Panc1 (cell line): ENCODE data around the gene CEL. TPM values are rescaled to one million over a fixed set of nuclear protein-coding genes. Genes with fewer than 3 reads are reported as not detected.

Experiments
- ATAC-seq: fragments of 200-7000 bp; cut with Tn5 transposase; 2 replicates; pipeline ENCODE4 v1.9.1; 2020; ENCODE audit warnings: mild to moderate bottlenecking, moderate library complexity
- BruUV-seq: library from RNA; stranded (reverse); fragments of 400-500 nt; replicated peaks from 2 replicates; lab custom pipeline; 2021; lab: Mats Ljungman, UMichigan
- CTCF ChIA-PET: fragments of 300-600 bp; sonication (Branson Sonifier 250); formaldehyde crosslinking; loops from one replicate; lab custom pipeline; 2022; ENCODE audit warnings: antibody characterized with exemption; lab: Charles Lee
- POLR2A ChIA-PET: fragments of 300-600 bp; sonication (Branson Sonifier 250); formaldehyde crosslinking; loops from one replicate; lab custom pipeline; 2022; ENCODE audit warnings: antibody characterized with exemption; lab: Charles Lee
- DNase-seq: peaks from one replicate; pipeline ENCODE4 v3.0.0-alpha.2; 2010; ENCODE audit warnings: low read depth, low spot score
- H3K27ac ChIP-seq: 2 replicates; pipeline ENCODE4 v1.5.1; 2011; ENCODE audit warnings: mild to moderate bottlenecking, low read length, inconsistent platforms
- H3K27me3 ChIP-seq: fragments of 200-500 bp; sonication (Bioruptor generic); 2 replicates; pipeline ENCODE4 v1.6.0; 2014; ENCODE audit warnings: low read length, inconsistent platforms; ENCODE audit not compliant: control insufficient read depth, insufficient read depth
- H3K36me3 ChIP-seq: fragments of 200-500 bp; sonication (Bioruptor generic); 2 replicates; pipeline ENCODE4 v1.5.1; 2014; ENCODE audit warnings: inconsistent platforms, mild to moderate bottlenecking, low read length, moderate library complexity; ENCODE audit not compliant: control insufficient read depth, insufficient read depth
- H3K4me1 ChIP-seq: 2 replicates; pipeline ENCODE4 v1.5.1; 2011; ENCODE audit warnings: inconsistent platforms, mild to moderate bottlenecking, low read length, moderate library complexity; ENCODE audit not compliant: control insufficient read depth, insufficient read depth
- H3K4me3 ChIP-seq, 2 experiments: 2 replicates each; pipeline ENCODE4 v1.5.1; 2011 to 2012; ENCODE audit warnings: low read depth in 2 of 2, low read length in 2 of 2, mild to moderate bottlenecking in 2 of 2, inconsistent platforms in 1 of 2, moderate library complexity in 1 of 2
- H3K9me3 ChIP-seq: fragments of 200-500 bp; sonication (Bioruptor generic); 2 replicates; pipeline ENCODE4 v1.5.1; 2014; ENCODE audit warnings: low read depth, mild to moderate bottlenecking, inconsistent platforms, low read length, moderate library complexity; ENCODE audit not compliant: control insufficient read depth, insufficient read depth
- POLR2AphosphoS5 ChIP-seq: IDR thresholded peaks from 2 replicates; pipeline ENCODE4 v1.6.1; 2012; ENCODE audit warnings: mild to moderate bottlenecking, low read depth, low read length, moderate library complexity
- SIN3A ChIP-seq: IDR thresholded peaks from 2 replicates; pipeline ENCODE4 v1.6.1; 2012; ENCODE audit warnings: low read depth, mild to moderate bottlenecking, low read length, moderate library complexity, borderline replicate concordance; ENCODE audit not compliant: insufficient read depth
- TCF7L2 ChIP-seq: IDR thresholded peaks from 2 replicates; pipeline ENCODE4 v1.6.1; 2011; ENCODE audit warnings: mild to moderate bottlenecking, low read depth, low read length, inconsistent platforms
- in situ Hi-C: cut with HindIII; loops from 2 replicates; pipeline ENCODE4 v1.10.0; 2016; ENCODE audit warnings: low sequenced_read_pairs, low pct_unique_long_range_greater_than_20kb
- intact Hi-C: fragments of 100-400 bp; cut with micrococcal nuclease; formaldehyde crosslinking; loops from one replicate; pipeline ENCODE4 v1.10.0; 2022; ENCODE audit not compliant: unreplicated experiment
- total RNA-seq: library from RNA; stranded (reverse); gene quantifications from one replicate; pipeline ENCODE4 v1.2.1, GENCODE V29; 2021; ENCODE audit not compliant: unreplicated experiment
- TF ChIP-seq, protein P1 (sequence below), 2 experiments: IDR thresholded peaks; 2 replicates each; pipeline ENCODE4 v1.6.1; 2011 to 2012; ENCODE audit warnings: low read depth in 2 of 2, control low read depth in 1 of 2, low read length in 1 of 2, mild to moderate bottlenecking in 1 of 2, moderate library complexity in 1 of 2; ENCODE audit not compliant: insufficient read depth in 1 of 2
- TF ChIP-seq, protein P2 (sequence below): fragments of 450-650 bp; IDR thresholded peaks from 2 replicates; pipeline ENCODE4 v1.5.1; 2017; ENCODE audit warnings: mild to moderate bottlenecking

CEL gene
- total RNA-seq, 1 experiment from 2014 or later: 4.3 TPM

DNA sequence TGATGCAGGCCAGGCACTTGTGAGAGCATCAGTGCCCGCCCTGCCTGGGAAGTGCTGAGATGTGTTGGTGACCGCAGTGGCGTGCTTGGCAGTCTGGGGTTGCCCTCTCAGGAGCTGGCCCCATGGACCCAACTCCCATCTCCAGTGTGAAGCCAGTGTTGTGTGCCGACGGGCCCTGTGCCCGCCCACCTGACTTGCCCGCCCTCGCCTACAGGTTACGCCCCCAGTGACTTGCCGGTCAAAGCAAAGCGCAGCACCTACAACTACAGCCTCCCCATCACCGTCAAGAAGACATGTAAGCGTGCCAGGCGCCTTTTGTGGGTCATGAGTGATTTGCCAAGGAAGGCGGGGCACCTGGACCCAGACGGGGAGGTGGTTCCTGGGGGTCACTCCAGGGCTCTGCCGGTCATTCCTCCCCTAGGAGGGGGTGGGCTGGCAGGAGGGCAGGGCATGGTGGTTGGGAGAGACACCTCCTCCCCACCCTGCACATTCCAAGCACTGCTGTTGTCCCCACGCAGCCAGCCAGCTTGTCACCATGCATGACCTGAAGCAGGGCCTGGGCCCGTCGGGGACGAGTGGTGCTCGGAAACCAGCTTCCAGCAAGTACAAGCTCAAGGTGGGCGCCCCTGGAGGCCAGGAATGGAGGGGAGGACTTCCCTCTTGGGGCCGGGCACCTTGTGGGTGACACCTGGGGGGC, 7.4 kb upstream of the CEL start:
- CTCF ChIA-PET: no interaction called here

DNA sequence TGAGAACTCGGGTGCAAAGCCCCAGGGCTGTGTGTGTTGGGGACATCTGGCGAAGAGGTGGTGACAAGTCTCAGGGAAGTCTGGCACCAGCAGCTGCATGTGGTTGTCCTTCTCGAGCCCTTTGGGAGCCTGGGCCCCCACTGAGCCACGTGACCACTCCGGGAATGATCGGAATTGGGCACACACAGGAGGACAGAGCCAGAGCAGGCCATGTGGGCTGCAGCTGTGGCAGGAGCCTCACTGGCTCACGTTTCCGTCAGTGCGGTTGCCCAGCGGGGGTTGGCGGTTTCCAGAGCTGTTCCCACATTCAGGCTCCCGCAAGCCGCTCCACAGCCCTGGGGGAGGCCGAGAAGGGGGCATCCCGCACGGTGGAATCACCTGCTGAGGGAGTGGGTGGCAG, 6.8 kb upstream of the CEL start:
- no peak for DNase-seq
- POLR2A ChIA-PET: no interaction called here
- intact Hi-C loops: no loop called here
- TF ChIP-seq TCF7L2: no peak
- TF ChIP-seq, protein P1, sequence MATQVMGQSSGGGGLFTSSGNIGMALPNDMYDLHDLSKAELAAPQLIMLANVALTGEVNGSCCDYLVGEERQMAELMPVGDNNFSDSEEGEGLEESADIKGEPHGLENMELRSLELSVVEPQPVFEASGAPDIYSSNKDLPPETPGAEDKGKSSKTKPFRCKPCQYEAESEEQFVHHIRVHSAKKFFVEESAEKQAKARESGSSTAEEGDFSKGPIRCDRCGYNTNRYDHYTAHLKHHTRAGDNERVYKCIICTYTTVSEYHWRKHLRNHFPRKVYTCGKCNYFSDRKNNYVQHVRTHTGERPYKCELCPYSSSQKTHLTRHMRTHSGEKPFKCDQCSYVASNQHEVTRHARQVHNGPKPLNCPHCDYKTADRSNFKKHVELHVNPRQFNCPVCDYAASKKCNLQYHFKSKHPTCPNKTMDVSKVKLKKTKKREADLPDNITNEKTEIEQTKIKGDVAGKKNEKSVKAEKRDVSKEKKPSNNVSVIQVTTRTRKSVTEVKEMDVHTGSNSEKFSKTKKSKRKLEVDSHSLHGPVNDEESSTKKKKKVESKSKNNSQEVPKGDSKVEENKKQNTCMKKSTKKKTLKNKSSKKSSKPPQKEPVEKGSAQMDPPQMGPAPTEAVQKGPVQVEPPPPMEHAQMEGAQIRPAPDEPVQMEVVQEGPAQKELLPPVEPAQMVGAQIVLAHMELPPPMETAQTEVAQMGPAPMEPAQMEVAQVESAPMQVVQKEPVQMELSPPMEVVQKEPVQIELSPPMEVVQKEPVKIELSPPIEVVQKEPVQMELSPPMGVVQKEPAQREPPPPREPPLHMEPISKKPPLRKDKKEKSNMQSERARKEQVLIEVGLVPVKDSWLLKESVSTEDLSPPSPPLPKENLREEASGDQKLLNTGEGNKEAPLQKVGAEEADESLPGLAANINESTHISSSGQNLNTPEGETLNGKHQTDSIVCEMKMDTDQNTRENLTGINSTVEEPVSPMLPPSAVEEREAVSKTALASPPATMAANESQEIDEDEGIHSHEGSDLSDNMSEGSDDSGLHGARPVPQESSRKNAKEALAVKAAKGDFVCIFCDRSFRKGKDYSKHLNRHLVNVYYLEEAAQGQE (IDR thresholded peaks at IDR 0.05; ENCODE audit: insufficient read depth in 1 of 2, low read depth in 2 of 2, low read length in 1 of 2): no peak
- TF ChIP-seq POLR2AphosphoS5: no peak
- TF ChIP-seq, protein P2, sequence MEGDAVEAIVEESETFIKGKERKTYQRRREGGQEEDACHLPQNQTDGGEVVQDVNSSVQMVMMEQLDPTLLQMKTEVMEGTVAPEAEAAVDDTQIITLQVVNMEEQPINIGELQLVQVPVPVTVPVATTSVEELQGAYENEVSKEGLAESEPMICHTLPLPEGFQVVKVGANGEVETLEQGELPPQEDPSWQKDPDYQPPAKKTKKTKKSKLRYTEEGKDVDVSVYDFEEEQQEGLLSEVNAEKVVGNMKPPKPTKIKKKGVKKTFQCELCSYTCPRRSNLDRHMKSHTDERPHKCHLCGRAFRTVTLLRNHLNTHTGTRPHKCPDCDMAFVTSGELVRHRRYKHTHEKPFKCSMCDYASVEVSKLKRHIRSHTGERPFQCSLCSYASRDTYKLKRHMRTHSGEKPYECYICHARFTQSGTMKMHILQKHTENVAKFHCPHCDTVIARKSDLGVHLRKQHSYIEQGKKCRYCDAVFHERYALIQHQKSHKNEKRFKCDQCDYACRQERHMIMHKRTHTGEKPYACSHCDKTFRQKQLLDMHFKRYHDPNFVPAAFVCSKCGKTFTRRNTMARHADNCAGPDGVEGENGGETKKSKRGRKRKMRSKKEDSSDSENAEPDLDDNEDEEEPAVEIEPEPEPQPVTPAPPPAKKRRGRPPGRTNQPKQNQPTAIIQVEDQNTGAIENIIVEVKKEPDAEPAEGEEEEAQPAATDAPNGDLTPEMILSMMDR: no peak
- TF ChIP-seq SIN3A: no peak
- H3K36me3 ChIP-seq: peaks cover 2% of the 10 kb centered on the region; the same call in 1 of the 2 replicates
- BruUV-seq: no TSS peak
- no peak for ATAC-seq
- in situ Hi-C loops: no loop called here
- H3K27ac ChIP-seq: no peak overlapping the region
- CTCF ChIA-PET: no interaction called here
- H3K4me1 ChIP-seq: no peaks in the 10 kb centered on the region
- no peaks in the 10 kb centered on the region for H3K27me3 ChIP-seq
- H3K4me3 ChIP-seq: no peak overlapping the region
- H3K9me3 ChIP-seq: no peaks in the 10 kb centered on the region

More for the DNA sequence above, 7.4 kb upstream of the CEL start:
- Histone ChIP-seq H3K27ac (no peak overlapping the region), H3K36me3 (peaks cover 2% of the 10 kb centered on the region; the same call in 1 of the 2 replicates), H3K4me3 (no peak overlapping the region), H3K4me1 (no peaks in the 10 kb centered on the region), H3K9me3 (no peaks in the 10 kb centered on the region), H3K27me3 (no peaks in the 10 kb centered on the region)
- TF ChIP-seq POLR2AphosphoS5 (no peak), TCF7L2 (no peak), SIN3A (no peak)
- TF ChIP-seq, protein P1 (IDR thresholded peaks at IDR 0.05; ENCODE audit: insufficient read depth in 1 of 2, low read depth in 2 of 2, low read length in 1 of 2): no peak
- TF ChIP-seq, protein P2: no peak
- BruUV-seq: no TSS peak
- intact Hi-C loops (no loop called here), in situ Hi-C loops (no loop called here)
- POLR2A ChIA-PET: no interaction called here
- DNase-seq (no peak), ATAC-seq (no peak)
